Activated CD4-positive, alpha-beta T cell treated with anti-CD3 and anti-CD28 coated beads for 1 hour (primary cell): ENCODE results near the gene FAM222B.
"Not testable (repeated sequence)": the region's sequence is repeated elsewhere in the genome, so short reads cannot be mapped to it uniquely, and the experiment has no call there.

ENCODE experiments used
- DNase-seq: peaks from one replicate; pipeline ENCODE4 v3.0.0-alpha.2; 2020

FAM222B gene, protein sequence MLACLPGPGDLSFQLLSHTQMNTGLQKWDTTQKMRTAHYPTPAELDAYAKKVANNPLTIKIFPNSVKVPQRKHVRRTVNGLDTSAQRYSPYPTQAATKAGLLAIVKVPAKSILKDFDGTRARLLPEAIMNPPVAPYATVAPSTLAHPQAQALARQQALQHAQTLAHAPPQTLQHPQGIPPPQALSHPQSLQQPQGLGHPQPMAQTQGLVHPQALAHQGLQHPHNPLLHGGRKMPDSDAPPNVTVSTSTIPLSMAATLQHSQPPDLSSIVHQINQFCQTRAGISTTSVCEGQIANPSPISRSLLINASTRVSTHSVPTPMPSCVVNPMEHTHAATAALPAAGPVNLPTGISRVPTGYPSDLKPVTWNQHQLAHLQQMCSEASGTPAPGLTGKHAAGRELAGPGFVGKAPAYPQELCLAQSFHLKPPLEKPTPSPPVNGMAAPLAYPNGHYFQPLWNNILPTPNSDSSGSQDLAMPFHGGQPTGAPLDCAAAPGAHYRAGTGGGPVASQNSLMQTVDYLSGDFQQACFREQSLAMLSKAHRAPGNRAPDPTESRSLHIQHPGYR

DNA sequence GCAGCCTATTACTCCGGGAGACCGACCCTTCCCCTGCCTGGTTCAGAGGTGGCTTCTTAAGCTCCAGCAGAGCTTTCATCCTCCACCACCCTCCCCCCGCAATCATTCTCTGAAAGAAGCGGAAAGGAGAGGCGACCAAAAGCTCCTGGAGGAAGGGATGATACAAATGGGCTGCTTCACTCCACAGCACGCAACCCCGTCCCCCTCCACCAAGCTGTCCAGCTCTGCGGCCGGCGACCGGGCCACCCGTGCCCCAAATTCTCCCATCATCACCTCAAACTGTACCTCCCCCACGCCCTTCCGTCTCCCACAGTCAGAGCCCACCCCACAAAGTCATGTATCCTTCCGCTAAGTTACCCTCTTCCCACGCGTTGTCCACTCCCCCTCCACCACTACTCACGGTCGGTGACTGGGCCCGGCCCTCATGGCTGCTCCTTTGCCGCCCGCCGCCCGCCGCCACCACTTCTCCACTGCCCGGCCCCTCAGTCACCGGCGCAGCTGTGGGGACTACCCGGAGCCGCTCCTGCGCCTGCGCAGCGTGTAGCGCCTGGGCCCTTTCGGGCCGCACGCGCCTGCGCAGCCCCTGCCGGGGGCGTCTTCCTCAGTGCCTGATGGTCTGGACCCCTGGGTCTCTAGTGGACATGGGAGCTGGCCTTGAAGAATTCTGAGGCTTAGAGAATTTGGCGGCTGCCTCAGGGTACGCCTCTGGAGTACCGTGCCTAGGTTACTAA is at the start of gene FAM222B:
FAM222B (minus strand) TSS at position 509 of the 731 bp plus-strand sequence. CDS start 76,123 bp downstream, outside the sequence.
- peak; percentile 81 for DNase-seq

DNA sequence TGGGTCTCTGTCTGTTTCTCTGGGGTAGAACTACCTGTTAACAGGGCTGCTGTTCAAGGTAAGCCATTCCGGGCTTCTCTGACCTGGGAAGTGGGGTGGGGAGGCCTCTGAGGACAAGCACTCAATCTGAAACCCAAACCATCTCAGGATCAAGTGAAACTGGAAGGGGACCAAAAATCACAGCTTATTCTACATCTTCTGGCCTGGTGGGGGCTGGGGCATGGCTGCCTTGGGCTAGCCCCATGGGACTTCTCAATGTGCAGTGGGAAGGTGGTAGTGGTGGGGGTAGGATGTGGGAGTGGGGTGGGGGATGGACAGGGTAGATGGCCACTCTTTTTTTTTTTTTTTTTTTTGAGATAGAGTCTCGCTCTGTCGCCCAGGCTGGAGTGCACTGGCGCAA is 49.4 kb upstream of the FAM222B start:
- DNase-seq = no peak

DNA sequence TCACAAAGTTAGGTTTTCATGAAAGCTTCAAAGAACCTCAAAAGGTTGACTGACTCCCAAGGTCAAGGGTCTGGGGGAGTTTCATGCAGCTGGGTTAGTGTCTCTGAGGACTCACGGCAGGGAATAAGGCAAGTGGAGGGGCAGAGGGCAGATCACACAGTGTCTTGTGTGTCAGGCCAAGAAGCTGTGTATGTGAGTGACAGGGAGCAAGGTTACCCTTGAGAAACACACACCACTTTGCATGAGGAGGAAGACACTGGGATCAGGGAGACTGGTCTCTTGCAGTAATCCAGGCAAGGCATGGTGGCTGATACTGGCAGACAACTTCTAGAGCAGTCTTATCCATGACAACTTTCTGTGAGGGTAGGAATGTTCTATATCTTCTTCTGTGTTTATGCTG is 48.6 kb upstream of the FAM222B start:
- DNase-seq = no peak

DNA sequence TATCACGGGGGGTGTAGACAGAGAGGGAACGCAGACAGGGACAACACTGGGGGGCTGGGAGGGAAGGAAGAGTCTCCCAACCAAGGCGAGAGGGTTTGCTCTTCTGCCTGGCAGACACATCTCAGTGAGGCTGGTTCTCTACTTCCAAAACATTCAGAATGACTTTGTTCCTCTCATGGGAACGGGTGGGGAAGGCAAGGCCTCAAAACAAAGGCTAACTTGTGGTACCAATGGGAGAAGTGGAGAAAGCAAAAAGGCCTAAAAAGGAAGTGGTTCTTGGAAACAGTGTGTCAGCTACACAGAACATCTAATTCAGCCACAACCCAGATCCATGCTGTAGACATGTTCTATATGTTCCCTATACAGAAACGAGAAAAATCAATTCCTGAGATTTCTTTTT is 47.4 kb upstream of the FAM222B start:
- no peak for DNase-seq

DNA sequence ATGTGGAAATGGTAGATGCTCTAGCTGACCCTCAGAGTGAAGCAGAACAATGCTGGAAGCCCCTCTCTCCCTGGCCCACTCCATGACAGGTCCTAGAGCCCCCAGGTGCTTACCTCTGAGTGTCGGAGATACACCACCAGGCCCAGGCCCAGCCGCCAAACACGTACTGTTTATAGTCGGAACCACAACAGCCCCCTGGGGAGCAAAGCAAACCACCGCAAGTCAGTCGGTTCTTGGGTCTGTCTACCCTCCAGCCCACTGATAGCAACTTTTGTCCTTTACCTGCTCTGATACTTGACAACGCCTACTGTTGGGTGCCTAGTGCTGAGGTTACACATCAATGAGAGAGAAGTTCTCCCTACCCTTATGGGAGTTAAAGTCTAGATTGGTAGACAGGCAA is 46.2 kb upstream of the FAM222B start:
- DNase-seq = no peak

DNA sequence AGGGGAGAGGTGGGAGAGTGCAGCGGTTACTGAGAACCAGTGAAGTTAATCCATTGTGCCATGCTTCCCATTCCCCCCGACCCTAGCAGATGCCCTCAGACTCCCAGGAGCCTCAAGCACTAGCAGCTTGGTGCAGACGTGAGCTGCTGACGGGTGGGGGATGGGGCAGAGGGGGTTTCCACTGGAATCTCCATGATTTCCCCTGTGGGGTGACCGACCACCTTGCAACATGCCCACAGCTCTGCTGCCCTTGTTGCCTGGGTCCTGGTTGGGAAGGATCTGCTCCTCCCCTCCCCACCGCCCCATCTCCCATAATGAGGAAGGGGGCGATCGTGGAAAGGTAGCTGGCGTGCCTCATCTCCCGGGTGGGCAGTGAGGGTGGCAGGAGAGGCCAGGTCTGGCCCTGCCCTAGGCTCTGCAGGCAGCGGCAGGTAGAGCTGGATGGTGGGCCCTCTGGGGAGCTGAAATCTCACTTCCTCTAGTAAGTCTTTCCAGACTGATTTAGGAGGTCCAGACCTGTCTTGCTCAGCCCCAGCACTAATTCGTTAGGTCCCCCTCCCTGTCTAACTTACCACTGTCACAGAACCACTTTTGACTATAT is 45.4 kb upstream of the FAM222B start:
- DNase-seq = no peak

DNA sequence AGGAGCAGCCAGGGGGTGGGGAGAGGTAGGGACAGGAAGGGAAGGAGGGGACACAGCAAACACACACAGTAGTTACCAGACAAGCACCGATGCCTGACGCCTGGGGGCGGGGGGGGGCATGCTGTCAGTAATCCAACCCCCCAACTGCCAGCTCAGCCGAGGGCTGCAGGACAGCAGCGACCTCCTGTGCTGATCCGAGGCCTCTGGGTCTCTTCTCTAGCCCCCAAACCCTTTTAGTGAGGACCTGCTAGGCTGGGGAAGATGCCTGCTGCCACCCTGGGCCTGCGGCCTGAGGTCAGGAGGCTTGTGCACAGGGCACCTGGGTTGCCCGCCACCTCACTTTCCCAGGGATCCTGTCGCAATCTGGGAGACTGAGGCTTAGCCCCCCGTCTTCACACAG is 43.4 kb upstream of the FAM222B start:
- DNase-seq = no peak

DNA sequence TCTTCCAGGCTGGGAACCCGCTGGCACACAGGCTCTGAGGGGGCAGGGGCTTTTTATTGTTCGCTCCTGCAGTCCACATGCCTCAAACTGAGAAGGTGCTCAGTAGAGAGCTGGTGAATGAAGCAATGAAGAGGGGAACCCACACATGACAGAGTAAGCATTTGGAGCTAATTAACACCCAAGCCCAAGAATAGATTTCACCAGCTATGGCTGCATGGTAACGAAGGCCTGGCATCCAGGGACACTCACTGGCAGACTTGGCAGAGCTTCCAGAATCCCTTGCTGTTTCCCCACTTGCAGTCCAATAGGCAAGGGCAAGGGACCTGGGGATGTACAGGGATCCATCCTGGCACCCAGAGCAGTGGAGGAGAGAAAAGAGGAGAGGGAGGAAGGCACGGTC is 42.8 kb upstream of the FAM222B start:
- DNase-seq = no peak

DNA sequence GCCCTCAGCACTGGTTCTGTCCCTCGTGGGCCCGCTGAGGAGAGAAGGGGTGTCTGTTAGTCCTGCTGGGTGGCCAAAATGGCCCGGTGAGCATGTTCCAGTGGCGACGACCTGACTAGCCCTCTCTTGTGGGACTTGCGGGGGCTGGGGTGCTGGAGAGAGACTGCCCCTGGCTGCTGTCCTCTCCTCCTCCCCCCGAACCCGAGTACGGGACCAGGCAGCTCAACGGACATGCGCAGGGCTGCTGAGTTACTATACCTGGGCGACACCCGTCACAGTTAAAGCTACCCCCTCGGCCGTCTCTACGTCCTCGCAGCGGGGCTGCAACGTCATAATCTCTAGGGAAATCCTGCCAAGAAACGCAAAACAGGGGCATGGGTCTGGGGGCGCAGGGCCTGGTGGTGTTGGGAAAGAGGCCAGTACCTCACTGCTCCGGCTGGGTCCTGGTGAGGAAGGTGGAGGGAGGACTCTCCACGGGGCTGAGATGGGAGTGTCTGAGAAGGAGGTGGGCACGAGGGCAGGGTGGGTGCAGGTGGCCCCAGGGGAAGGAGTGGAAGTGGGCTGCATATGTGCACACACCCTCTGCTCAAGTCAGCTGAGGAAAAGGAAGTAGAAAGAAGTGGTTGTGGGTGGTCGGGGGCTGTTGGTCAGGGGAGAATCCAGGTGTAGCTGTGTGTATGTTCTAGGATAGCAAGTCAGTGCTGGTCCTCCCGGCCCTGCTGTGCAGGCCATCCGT is 41.5 kb upstream of the FAM222B start:
- no peak for DNase-seq

DNA sequence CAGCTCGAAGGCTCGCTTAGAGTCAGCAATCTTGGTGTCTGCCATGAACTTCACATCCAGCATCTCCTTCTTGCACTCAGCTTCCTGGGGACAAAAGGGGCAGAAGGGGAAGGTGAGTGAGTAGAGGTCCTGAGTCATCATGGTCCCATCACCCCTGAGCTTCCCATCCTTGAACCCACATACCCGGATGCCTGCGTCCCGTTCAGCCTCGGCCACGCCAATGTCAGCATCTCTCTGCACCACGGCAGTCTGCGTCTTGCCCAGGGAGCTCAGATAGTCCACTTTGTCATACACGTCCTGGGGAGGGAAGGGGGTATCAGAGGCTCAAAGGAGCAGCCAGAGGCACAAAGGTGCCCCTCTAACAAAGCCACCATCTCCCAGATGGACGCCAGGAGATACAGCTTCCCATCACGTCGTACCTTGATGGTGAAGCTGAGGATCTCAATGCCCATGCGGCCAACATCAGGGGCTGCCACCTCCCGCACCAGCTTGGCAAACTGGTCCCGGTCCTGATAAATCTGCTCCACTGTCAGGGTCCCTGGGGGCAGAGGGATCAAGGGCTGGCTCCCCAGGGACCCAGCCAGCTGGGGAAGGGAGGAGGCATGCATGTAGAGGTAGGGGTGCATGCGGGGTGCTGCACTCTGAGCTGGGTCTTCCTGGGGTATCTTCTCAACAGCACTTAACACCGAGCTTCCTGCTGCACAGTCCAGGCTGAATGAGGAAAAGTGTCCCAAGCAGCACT is 39.7 kb upstream of the FAM222B start:
- DNase-seq = no peak

DNA sequence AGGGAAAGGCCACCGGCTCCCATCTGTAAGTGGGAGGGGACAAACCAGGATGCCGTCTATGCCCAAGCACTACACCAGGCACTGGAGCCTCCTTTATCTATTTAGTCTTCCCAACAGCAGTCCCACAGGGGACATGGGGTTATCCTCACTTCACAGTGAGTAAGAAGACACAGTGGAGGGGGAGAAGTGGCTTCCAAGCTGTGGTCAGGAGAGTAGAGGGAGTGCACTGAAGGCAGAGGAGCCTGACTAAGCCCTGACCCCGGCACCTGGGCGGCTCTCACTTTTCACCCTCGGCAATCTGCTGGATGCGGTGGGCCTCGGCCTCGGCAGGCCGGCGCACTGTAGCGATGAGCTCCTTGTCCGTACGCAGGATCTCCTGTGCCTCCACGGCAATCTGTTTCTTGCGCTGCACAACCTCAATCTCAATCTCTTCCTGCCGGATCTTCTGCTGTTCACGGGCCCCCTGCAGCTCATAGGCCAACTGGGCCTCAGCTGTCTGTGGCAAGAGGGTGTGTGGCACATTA is 39.0 kb upstream of the FAM222B start:
- DNase-seq = no peak

DNA sequence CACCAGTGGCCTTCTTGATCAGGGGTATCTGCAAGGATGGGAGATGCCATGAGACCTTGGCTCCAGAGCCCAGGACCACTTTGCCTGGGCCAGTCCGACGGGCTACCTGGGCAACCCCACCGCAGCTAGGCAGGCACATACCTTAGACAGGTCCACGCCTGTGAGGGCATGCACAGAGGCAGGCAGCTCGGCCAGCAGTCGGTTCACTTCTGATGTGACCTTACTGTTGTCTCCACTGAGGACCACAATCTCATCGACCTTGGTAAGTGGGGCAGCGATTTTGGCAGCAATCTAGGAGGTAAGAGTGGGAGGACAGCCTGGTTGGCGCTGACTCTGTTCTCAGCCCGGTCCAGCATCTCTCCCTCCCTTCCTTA is 38.0 kb upstream of the FAM222B start:
- no peak for DNase-seq

DNA sequence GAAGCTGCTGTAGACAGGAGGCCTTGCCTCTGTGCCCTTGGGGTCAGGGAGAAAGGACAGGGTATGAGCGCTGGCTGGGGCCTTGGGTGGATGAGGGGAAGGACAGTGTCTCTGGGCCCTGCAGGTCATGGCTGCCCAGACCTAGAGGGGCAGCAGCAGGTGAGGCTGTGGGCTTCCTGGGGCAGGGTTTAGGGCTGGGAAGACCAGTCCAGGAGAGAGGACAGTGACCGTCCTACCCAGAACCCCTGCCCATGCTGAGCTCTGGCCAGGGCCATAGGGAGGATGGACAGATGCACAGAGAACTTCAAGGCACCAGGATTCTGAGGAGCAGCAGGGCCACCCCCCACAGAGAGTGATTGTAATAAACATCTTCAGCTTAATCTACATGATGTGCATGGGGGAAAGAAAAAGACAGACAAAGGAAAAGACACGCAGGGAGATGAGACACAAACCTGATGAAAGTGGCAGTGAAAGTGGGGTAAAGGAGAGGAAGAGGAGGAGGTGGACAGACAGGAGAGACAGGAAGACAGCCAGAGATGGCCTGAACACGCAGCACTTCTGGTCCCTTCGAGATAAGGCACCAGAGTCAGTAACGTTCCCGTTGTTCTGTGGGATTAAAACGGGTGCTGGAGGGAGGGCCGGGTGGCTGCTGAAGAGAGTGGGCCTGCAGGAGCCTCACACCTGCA is 37.4 kb upstream of the FAM222B start:
- no peak for DNase-seq

DNA sequence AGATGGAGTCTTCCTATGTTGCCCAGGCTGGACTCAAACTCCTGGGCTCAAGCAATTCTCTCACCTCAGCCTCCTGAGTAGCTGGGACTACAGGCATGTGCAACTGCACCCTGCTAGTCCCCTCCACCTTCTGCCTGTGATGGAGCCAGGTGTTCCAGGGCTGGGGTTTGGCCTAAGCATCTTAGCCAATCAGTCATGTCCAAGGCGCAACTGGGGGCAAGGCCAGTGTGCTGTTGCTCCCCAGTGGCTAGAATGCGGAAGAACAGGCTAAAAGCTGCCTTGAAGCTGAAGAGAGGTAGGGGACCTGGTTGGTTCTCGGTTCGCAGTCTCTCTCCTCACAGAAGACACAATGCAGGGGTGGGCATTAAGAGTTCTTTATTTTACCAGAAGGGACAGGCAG is 36.4 kb upstream of the FAM222B start:
- no peak for DNase-seq

DNA sequence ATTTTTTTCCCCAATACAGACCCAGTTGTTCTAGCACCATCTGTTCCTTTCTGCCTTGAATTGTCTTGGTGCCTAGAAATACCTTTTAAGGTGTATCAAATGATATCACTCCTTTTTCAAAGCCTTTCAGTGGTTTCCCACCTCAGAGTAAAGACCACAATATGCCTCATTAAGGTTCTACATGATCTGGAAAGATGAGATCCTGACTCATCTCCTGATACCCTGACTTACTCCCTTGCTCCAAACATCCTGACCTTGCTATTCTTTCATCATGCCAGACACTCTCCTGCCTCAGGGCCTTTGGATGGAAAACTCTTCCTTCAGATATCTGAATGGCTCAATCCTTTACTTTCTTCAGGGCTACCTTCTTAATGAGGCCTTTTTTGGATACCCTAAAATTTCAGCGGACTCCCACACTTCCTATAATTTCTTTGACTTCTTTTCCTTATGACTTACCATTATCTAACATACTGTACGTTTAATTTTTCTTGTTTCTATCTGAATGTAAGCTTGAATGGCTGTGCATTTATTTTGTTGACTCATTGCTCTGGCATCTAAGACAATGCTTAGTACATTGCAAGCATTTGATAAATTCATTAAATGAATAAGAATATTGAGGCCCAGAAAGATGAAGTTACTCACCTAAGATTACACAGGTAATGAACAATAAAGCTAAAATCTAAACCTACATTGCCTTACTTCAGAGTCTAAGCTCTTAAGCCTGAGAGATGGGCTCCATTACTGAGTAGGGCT is 35.7 kb upstream of the FAM222B start:
- DNase-seq = no peak

DNA sequence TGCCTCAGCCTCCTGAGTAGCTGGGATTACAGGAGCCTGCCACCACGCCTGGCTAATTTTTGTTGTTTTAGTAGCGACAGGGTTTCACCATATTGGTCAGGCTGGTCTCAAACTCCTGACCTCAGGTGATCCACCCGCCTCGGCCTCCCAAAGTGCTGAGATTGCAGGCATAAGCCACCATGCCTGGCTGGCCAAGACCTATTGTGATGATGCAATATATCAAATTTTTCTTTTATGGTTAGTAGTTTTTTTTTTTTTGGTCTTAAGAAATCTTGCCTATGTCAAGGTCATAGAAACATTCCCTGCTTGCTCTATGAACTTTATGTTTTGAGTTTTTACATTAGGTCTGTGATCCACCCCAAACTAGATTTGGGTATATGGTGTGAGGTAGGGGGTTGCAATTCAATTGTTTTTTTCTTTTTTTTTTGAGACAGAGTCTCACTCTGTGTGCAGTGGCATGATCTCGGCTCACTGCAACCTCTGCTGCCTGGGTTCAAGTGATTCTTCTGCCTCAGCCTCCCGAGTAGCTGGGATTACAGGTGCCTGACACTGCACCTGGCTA is 34.6 kb upstream of the FAM222B start:
- DNase-seq = not testable (repeated sequence)

DNA sequence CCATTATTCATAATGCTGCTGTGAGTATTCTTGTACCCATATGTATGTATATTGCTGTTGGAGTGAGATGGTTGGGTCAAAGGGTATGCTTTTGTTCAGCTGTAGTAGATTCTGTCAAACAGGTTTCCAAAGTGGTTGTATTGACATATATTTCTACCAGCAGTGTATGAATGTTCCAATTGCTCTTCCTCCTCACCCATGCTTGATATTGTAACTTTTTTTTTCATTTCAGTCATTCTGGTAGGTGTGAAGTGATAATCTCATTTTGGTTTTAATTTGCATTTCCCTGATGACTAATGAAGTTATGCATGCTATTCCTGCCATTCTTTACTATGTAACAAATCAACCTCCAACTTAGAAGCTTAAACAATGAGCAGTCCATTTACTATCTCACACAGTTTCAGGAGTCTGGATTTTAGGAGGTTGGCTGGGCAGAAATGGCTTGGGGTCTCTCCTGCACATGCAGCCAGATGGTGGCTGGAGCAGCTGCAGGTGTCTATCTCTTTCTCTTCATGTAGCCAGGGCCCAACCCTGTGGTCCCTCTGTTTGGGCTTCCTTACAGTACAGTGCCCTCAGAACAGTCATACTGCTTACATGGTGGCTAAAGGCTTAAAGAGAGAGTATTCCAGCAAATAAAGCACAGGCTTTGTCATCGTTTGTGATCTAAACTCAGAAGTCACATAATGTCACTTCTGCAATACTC is 33.4 kb upstream of the FAM222B start:
- DNase-seq = no peak

DNA sequence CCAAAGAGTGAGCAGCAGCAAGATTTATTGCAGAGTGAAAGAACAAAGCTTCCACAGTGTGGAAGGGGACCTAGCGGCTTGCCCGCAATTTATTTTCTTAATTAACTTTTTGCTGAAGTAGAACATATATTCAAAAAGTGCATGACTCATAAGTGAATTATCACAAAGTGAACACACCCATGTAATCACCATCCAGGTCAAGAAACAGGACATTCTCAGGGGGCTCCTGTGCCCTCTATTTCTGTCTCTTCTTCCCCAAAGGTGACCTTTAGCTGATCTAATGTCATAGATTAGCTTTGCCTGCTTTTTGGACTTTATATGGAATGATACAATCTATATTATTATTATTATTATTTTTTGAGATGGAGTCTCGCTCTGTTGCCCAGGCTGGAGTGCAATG is 32.2 kb upstream of the FAM222B start:
- DNase-seq = no peak

DNA sequence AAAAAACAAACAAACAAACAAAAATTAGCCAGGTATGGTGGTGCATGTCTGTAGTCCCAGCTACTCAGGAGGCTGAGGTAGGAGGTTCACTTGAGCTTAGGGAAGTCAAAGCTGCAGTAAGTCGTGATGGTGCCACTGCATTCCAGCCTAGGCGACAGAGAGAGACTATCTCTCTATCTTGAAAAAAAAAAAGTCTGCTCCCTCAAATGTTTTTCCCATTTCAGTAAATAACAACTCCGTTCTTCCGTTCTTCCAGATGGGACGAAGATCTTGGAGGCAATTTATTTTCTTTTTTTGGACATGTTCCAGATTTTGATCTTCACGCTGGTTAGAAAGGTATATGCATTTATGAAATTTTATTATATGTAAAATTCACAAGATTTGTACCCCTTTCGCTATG is 31.2 kb upstream of the FAM222B start:
- no peak for DNase-seq
